ENCODE measurements around the gene AFAP1L2. TPM values are rescaled to one million over a fixed set of nuclear protein-coding genes. Genes with fewer than 3 reads are reported as not detected.

AFAP1L2 gene
- polyA plus RNA-seq, 3 donors, result 0.01 to 0.43 TPM; not detected in 1

DNA sequence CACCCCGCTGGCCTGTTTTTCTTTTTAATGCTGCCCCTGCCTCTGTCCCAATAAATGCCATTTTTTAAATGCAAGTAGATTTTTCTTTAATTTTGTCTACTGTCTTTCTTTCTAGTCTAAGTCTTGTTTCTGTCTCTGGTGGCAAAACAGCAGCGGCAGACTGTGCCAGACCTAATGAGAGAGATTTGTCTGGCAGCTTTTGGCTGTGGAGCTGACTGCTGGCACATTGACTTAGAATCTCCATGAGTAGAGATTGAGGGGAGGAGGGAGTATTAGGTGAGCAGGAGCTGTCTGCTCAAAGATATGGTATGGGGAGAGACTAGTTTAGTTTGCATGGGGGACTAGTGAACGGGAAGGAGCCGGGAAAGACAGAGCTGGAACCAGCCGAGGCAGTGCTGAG is 152.2 kb downstream of the AFAP1L2 start:
- no peaks in the 10 kb centered on the region for H3K36me3 Mint-ChIP-seq
- peaks cover 4 to 8% (median 5%) of the 10 kb centered on the region in 3 donors for H3K27me3 Mint-ChIP-seq (ENCODE audit: low read depth in 3 of 3)
- H3K4me3 Mint-ChIP-seq, result no peak overlapping the region
- H3K79me2 ChIP-seq (ENCODE audit: insufficient read depth, low read length), result no peaks in the 10 kb centered on the region
- H3K27ac ChIP-seq (ENCODE audit: low read depth in 1 of 2, low read length in 2 of 2), result no peak overlapping the region
- H3K27ac Mint-ChIP-seq, result no peak overlapping the region
- no peak for DNase-seq
- WGBS (ENCODE audit: insufficient coverage), result 93% methylated on average over 5 of the region's 5 CpGs
- H3K4me1 Mint-ChIP-seq, result no peaks in the 10 kb centered on the region
- H3K4me1 ChIP-seq (ENCODE audit: control insufficient read depth in 1 of 2, insufficient read depth in 2 of 2, low read length in 2 of 2), result no peaks in the 10 kb centered on the region
- no peaks in the 10 kb centered on the region for H3K9me3 ChIP-seq (replicated peaks in 1 of 2; ENCODE audit: control insufficient read depth in 1 of 2, insufficient read depth in 1 of 2, low read length in 2 of 2)
- H3K9ac ChIP-seq (ENCODE audit: insufficient read depth, low read length, poor library complexity, severe bottlenecking), result no peak overlapping the region
- H3K9me3 Mint-ChIP-seq, result no peaks in the 10 kb centered on the region
- H3K36me3 ChIP-seq (replicated peaks in 1 of 2; ENCODE audit: control insufficient read depth in 1 of 2, insufficient read depth in 2 of 2, low read length in 2 of 2), result no peaks in the 10 kb centered on the region
- no peak overlapping the region for H3K4me3 ChIP-seq (replicated peaks in 1 of 3; ENCODE audit: low read depth in 2 of 3, low read length in 3 of 3)
- TF ChIP-seq, protein P1, sequence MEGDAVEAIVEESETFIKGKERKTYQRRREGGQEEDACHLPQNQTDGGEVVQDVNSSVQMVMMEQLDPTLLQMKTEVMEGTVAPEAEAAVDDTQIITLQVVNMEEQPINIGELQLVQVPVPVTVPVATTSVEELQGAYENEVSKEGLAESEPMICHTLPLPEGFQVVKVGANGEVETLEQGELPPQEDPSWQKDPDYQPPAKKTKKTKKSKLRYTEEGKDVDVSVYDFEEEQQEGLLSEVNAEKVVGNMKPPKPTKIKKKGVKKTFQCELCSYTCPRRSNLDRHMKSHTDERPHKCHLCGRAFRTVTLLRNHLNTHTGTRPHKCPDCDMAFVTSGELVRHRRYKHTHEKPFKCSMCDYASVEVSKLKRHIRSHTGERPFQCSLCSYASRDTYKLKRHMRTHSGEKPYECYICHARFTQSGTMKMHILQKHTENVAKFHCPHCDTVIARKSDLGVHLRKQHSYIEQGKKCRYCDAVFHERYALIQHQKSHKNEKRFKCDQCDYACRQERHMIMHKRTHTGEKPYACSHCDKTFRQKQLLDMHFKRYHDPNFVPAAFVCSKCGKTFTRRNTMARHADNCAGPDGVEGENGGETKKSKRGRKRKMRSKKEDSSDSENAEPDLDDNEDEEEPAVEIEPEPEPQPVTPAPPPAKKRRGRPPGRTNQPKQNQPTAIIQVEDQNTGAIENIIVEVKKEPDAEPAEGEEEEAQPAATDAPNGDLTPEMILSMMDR (IDR thresholded peaks at IDR 0.05), result no peak
- no peak overlapping the region for H2AFZ ChIP-seq (ENCODE audit: insufficient read depth, low read depth, low read length, poor library complexity, severe bottlenecking)
- no peaks in the 10 kb centered on the region for H4K20me1 ChIP-seq (ENCODE audit: insufficient read depth, low read length)
- no peak overlapping the region for H3K4me2 ChIP-seq (replicated peaks; ENCODE audit: extremely low read depth, low read length, poor library complexity, severe bottlenecking)
- intact Hi-C loops (cut with micrococcal nuclease), result no loop called here
- no peaks in the 10 kb centered on the region for H3K27me3 ChIP-seq (ENCODE audit: control insufficient read depth in 2 of 2, insufficient read depth in 2 of 2, low read length in 2 of 2)

DNA sequence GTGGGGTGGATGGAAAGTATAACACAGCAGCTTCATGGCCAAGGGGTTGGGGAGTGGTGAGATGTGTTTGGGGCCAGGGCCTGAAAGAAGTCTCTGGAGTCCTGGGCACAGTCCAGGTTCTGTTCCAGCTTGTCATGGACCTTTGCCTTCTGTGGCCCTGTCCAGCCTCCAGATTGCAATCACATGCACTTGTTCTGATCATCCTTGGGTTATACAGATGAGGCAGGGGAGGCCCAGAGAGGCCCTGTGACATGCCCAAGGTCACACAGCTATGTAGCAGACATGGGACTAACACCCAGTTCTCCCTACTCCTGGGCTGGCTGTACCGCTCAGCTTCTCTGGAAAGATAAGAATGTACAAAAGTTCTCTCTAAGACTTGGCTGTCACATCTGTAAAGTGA is 153.6 kb downstream of the AFAP1L2 start:
- no peaks in the 10 kb centered on the region for H4K20me1 ChIP-seq (ENCODE audit: insufficient read depth, low read length)
- no peaks in the 10 kb centered on the region for H3K27me3 ChIP-seq (ENCODE audit: control insufficient read depth in 2 of 2, insufficient read depth in 2 of 2, low read length in 2 of 2)
- Mint-ChIP-seq H3K4me3 (no peak overlapping the region), H3K4me1 (no peaks in the 10 kb centered on the region), H3K9me3 (no peaks in the 10 kb centered on the region), H3K36me3 (no peaks in the 10 kb centered on the region), H3K27ac (no peak overlapping the region), H3K27me3 (ENCODE audit: low read depth in 3 of 3) (peaks cover 4 to 8% (median 7%) of the 10 kb centered on the region in 3 donors)
- no peak overlapping the region for H3K9ac ChIP-seq (ENCODE audit: insufficient read depth, low read length, poor library complexity, severe bottlenecking)
- TF ChIP-seq, protein P1 (IDR thresholded peaks at IDR 0.05), result no peak
- H3K4me2 ChIP-seq (replicated peaks; ENCODE audit: extremely low read depth, low read length, poor library complexity, severe bottlenecking), result no peak overlapping the region
- H3K4me3 ChIP-seq (replicated peaks in 1 of 3; ENCODE audit: low read depth in 2 of 3, low read length in 3 of 3), result no peak overlapping the region
- intact Hi-C loops (cut with micrococcal nuclease), result no loop called here
- no CpG with 5 or more reads among the region's 1 CpG for WGBS (ENCODE audit: insufficient coverage)
- no peak overlapping the region for H3K27ac ChIP-seq (ENCODE audit: low read depth in 1 of 2, low read length in 2 of 2)
- no peaks in the 10 kb centered on the region for H3K9me3 ChIP-seq (replicated peaks in 1 of 2; ENCODE audit: control insufficient read depth in 1 of 2, insufficient read depth in 1 of 2, low read length in 2 of 2)
- H2AFZ ChIP-seq (ENCODE audit: insufficient read depth, low read depth, low read length, poor library complexity, severe bottlenecking), result no peak overlapping the region
- no peaks in the 10 kb centered on the region for H3K36me3 ChIP-seq (replicated peaks in 1 of 2; ENCODE audit: control insufficient read depth in 1 of 2, insufficient read depth in 2 of 2, low read length in 2 of 2)
- H3K79me2 ChIP-seq (ENCODE audit: insufficient read depth, low read length), result no peaks in the 10 kb centered on the region
- no peaks in the 10 kb centered on the region for H3K4me1 ChIP-seq (ENCODE audit: control insufficient read depth in 1 of 2, insufficient read depth in 2 of 2, low read length in 2 of 2)
- DNase-seq, result no peak
